Body of pancreas (tissue), 4 donors: Measurements from ENCODE around the gene USH2A. TPM values are rescaled to one million over a fixed set of nuclear protein-coding genes. Genes with fewer than 3 reads are reported as not detected.

Experiments
- ATAC-seq: fragments of 150-250 bp; one replicate; pipeline ENCODE4 v1.9.1; 2016
- DNase-seq, 4 donors: peaks; one replicate each; pipeline ENCODE4 v3.0.0-alpha.2; 2019
- H3K27ac ChIP-seq, 4 donors: fragments of 200-600 bp; sonication (generic); 1 replicate in 3 of 4; 2 replicates in 1 of 4; pipeline versions ENCODE4 v1.5.1 to v1.6.1; 2016 to 2019; ENCODE audit warnings: mild to moderate bottlenecking in 1 of 4, mixed read lengths in 1 of 4, moderate library complexity in 1 of 4
- H3K27me3 ChIP-seq, 2 donors: fragments of 200-600 bp; sonication (generic); one replicate each; pipeline ENCODE4 v1.6.0; 2016; ENCODE audit warnings: mild to moderate bottlenecking in 1 of 2
- H3K36me3 ChIP-seq, 2 donors: fragments of 200-600 bp; sonication (generic); replicated peaks in 1 of 2; 2 replicates each; pipeline ENCODE4 v1.5.1; 2016; ENCODE audit warnings: low read depth in 2 of 2; ENCODE audit not compliant: insufficient read depth in 1 of 2
- H3K4me1 ChIP-seq: fragments of 200-600 bp; sonication (generic); one replicate; pipeline ENCODE4 v1.6.0; 2016
- H3K4me3 ChIP-seq, 2 donors: fragments of 200-600 bp; sonication (generic); 1 replicate in 1 of 2; 2 replicates in 1 of 2; pipeline ENCODE4 v1.5.1; 2016 to 2019
- H3K9me3 ChIP-seq, 3 donors: fragments of 200-600 bp; sonication (generic); 1 replicate in 2 of 3; 2 replicates in 1 of 3; pipeline ENCODE4 v1.5.1; 2016
- POLR2A ChIP-seq, 3 donors: fragments of 450-650 bp; IDR thresholded peaks; one replicate each; pipeline ENCODE4 v1.6.1; 2016; ENCODE audit warnings: antibody characterized with exemption in 3 of 3, mild to moderate bottlenecking in 2 of 3
- WGBS, 2 donors: methylation state at CpG; one replicate each; pipeline ENCODE4 v1.1.5; 2017; 5-methylcytosine and 5-hydroxymethylcytosine counted together
- intact Hi-C: fragments of 100-400 bp; cut with DNase I; formaldehyde crosslinking; loops from one replicate; pipeline ENCODE4 v1.15.1; 2023
- total RNA-seq, 2 donors: library from RNA; depleted of rRNA; stranded (reverse); fragments of >200 nt; gene quantifications; one replicate each; pipeline ENCODE4 v1.1.0, GENCODE V29; 2016
- TF ChIP-seq, protein P1 (sequence below), 7 experiments: fragments of 450-650 bp in 4 of 7; fragments of 200-600 bp in 3 of 7; sonication (generic) in 3 of 7; IDR thresholded peaks; one replicate each; pipeline ENCODE4 v1.5.1; 2016 to 2019; ENCODE audit warnings: antibody characterized with exemption in 7 of 7

Gene USH2A
- total RNA-seq, 2 donors from 2014 or later: 0.26 to 0.33 TPM

- Histone ChIP-seq H3K36me3 (no peaks in the 10 kb centered on the region), H3K4me3 (no peak overlapping the region), H3K27me3 (no peaks in the 10 kb centered on the region), H3K27ac (no peak overlapping the region), H3K4me1 (peaks cover 10% of the 10 kb centered on the region), H3K9me3 (no peaks in the 10 kb centered on the region)
- DNase-seq: no peak
- no peak for ATAC-seq
- TF ChIP-seq, protein P1, sequence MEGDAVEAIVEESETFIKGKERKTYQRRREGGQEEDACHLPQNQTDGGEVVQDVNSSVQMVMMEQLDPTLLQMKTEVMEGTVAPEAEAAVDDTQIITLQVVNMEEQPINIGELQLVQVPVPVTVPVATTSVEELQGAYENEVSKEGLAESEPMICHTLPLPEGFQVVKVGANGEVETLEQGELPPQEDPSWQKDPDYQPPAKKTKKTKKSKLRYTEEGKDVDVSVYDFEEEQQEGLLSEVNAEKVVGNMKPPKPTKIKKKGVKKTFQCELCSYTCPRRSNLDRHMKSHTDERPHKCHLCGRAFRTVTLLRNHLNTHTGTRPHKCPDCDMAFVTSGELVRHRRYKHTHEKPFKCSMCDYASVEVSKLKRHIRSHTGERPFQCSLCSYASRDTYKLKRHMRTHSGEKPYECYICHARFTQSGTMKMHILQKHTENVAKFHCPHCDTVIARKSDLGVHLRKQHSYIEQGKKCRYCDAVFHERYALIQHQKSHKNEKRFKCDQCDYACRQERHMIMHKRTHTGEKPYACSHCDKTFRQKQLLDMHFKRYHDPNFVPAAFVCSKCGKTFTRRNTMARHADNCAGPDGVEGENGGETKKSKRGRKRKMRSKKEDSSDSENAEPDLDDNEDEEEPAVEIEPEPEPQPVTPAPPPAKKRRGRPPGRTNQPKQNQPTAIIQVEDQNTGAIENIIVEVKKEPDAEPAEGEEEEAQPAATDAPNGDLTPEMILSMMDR (IDR thresholded peaks at IDR 0.05): no peak
- no peak for TF ChIP-seq POLR2A (IDR thresholded peaks at IDR 0.05)
- intact Hi-C loops: no loop called here
Observed at GRCh38 chr1:216461466-216461865, 38.2 kb upstream of the USH2A start.

DNA sequence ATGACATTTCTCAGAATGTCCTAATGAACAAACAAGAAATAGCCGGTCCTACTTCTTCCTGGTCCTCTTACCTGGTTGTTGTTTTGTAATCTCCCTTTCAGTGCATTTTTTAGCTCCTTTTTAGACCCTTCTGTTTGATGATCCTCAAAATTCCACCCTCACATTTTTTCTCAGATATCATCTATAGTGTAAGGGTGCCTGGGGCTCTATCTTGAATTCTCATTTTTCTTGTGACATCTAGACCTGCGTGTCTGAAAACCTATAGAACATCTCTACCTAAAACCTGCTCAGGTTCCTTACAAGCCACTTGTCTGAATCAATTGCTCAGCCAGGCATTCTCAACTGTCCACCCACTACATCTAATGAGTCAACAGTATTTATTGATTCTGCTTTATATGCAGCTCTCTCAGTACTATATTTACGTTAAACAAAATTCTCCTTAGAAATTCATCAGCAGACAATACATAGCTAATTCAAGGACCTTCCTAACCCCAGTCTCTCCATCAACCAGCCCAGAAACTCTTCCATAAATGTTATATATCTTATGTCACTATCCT, 36.5 kb upstream of the USH2A start:
- intact Hi-C loops: no loop called here
- DNase-seq (no peak), ATAC-seq (no peak)
- Histone ChIP-seq H3K27ac (no peak overlapping the region), H3K36me3 (no peaks in the 10 kb centered on the region), H3K4me1 (peaks cover 10% of the 10 kb centered on the region), H3K4me3 (no peak overlapping the region), H3K9me3 (no peaks in the 10 kb centered on the region), H3K27me3 (no peaks in the 10 kb centered on the region)
- WGBS, 2 donors: 75 to 77% methylated on average over 3 of the region's 3 CpGs
- TF ChIP-seq POLR2A (IDR thresholded peaks at IDR 0.05): no peak
- TF ChIP-seq, protein P1 (IDR thresholded peaks at IDR 0.05): no peak

DNA sequence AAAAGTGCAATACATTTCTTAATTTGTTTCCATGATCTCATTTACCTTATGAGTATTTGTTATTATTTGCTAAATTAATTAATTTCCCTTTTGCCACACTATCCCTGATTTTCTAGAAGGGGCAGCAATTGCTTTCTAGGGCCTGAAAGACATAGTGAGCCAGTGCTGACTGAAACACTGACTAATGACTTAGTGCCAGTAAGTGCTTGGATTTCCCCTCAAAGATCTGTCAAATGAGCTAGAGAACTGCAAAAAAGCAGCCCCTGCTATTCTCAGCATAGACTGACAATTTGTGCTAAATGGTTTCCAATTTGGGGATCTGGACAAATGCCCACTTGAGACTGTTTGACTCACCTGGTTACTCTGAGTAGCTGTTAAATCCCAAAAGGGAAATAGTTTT, 35.6 kb upstream of the USH2A start:
- no peaks in the 10 kb centered on the region for H3K36me3 ChIP-seq
- no peak overlapping the region for H3K4me3 ChIP-seq
- intact Hi-C loops: no loop called here
- no peak for TF ChIP-seq POLR2A (IDR thresholded peaks at IDR 0.05)
- TF ChIP-seq, protein P1 (IDR thresholded peaks at IDR 0.05): no peak
- DNase-seq: no peak
- ATAC-seq: no peak
- H3K27ac ChIP-seq: no peak overlapping the region
- no peaks in the 10 kb centered on the region for H3K9me3 ChIP-seq
- H3K27me3 ChIP-seq: no peaks in the 10 kb centered on the region
- peaks cover 10% of the 10 kb centered on the region for H3K4me1 ChIP-seq

DNA sequence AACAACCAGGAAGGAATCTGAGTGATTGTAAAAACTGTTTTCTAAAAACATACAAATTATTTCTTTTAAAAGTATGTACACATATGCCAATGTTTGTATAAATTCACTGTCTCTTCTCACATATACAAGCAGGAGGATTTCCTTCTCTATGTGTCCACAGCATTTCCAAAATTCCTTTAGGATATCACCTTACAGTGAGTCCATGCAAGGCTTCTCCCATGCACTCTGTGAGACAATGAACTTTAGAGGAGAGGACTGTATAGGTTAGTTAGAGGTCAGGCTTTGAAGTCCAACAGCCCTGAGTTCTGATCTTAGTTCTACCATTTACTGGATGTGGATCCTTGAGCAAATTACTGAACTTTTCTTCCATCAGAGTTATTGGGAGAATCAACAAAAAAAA, 34.1 kb upstream of the USH2A start:
- H3K4me3 ChIP-seq: no peak overlapping the region
- no peak for ATAC-seq
- no peaks in the 10 kb centered on the region for H3K27me3 ChIP-seq
- H3K36me3 ChIP-seq: no peaks in the 10 kb centered on the region
- intact Hi-C loops: no loop called here
- H3K9me3 ChIP-seq: no peaks in the 10 kb centered on the region
- no peak for DNase-seq
- H3K4me1 ChIP-seq: peaks cover 10% of the 10 kb centered on the region
- no peak overlapping the region for H3K27ac ChIP-seq
- TF ChIP-seq, protein P1 (IDR thresholded peaks at IDR 0.05): no peak

DNA sequence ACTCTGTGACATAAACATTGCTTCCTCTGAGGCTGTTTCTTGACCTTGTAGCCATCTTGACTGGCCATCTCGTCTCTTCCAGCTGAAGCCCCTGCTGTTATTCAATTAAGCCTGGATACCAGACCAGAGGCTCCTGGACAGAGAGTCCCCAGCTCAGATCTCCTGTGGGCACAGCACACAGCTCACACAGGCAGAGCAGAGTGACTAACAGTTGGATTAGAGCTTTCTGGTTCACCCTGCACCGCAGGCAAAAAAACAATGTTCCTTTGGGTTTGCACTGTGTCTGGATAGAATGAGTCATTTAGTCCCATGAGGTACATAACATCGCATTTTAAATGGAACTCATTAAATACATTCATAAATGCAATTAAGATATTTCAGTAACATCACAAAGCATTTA, 33.4 kb upstream of the USH2A start:
- ATAC-seq: no peak

More for the DNA sequence above, 33.4 kb upstream of the USH2A start:
- intact Hi-C loops: no loop called here
- H3K9me3 ChIP-seq: no peaks in the 10 kb centered on the region
- 81 to 85% methylated on average over 3 of the region's 3 CpGs for WGBS, 2 donors
- H3K4me3 ChIP-seq: no peak overlapping the region
- no peaks in the 10 kb centered on the region for H3K27me3 ChIP-seq
- TF ChIP-seq POLR2A (IDR thresholded peaks at IDR 0.05): no peak
- TF ChIP-seq, protein P1 (IDR thresholded peaks at IDR 0.05): no peak
- no peaks in the 10 kb centered on the region for H3K36me3 ChIP-seq
- DNase-seq: no peak
- peaks cover 10% of the 10 kb centered on the region for H3K4me1 ChIP-seq
- no peak overlapping the region for H3K27ac ChIP-seq
